NCI-H1436 (cell line): Measurements from ENCODE around the gene ZNF784.

Experiments used
- DNase-seq: peaks from one replicate; lab custom pipeline; 2025; lab: John Stamatoyannopoulos, UW

Gene ZNF784

DNA sequence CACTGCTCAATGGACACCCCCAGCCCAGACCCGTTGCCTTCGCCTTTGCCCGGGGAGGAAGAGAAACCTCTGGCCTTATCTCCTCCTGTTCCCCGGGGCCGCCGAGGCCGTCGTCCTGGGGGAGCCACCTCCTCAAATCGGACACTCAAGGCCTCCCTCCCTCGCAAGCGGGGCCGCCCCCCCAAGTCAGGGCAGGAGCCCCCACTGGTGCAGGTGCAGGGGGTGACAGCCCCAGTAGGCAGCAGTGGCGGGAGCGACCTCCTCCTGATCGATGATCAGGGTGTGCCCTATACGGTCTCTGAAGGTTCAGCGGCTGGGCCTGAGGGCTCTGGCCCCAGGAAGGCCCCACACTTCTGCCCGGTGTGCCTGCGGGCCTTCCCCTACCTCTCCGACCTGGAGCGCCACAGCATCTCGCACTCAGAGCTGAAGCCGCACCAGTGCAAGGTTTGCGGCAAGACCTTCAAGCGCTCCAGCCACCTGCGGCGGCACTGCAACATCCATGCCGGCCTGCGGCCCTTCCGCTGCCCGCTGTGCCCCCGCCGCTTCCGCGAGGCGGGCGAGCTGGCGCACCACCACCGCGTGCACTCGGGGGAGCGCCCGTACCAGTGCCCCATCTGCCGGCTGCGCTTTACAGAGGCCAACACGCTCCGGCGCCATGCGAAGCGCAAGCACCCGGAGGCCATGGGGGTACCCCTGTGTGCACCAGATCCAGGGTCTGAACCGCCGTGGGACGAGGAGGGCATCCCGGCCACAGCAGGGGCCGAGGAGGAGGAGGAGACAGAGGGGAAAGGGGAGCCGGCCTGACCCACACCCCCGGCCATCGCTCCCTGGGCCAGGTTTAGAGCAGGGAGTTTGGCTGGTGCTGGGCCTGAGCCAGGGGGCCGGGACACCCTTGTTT lies 22.0 kb downstream of the ZNF784 start:
- DNase-seq: no peak

GRCh38 chr19:55601084-55601483 lies 23.3 kb downstream of the ZNF784 start:
- DNase-seq: no peak

GRCh38 chr19:55600662-55601028 lies 23.7 kb downstream of the ZNF784 start:
- no peak for DNase-seq

GRCh38 chr19:55599842-55600661 lies 24.3 kb downstream of the ZNF784 start, which contains the start of gene ZNF524:
Gene ZNF524 (plus strand): TSS chr19:55600288. CDS start chr19:55602113, 1,825 bp downstream.
- DNase-seq: peak; percentile 98

DNA sequence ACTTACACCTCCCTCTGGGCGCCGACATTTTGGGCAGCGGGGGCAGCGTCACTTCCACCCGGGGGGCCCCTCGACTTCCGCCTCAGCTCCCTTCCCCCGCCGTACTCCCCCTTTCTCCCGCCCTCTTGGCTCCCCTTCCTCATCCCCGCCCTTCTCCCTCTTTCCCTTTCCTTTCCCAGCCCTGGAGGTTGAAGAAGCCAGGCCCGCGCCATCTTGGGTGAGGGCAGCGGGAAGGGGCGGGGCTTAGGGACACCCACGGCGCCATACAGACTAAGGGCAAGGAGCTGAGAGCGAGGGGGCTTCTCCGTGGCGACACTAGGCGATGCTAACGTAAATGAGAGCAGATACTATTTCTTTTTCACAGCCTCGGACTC lies 24.9 kb downstream of the ZNF784 start, which contains the start of gene FIZ1:
TSS of gene FIZ1 (minus strand) at position 50 of the 374 bp plus-strand sequence. CDS start 1,652 bp downstream, outside the sequence.
- DNase-seq: peak; percentile 100

DNA sequence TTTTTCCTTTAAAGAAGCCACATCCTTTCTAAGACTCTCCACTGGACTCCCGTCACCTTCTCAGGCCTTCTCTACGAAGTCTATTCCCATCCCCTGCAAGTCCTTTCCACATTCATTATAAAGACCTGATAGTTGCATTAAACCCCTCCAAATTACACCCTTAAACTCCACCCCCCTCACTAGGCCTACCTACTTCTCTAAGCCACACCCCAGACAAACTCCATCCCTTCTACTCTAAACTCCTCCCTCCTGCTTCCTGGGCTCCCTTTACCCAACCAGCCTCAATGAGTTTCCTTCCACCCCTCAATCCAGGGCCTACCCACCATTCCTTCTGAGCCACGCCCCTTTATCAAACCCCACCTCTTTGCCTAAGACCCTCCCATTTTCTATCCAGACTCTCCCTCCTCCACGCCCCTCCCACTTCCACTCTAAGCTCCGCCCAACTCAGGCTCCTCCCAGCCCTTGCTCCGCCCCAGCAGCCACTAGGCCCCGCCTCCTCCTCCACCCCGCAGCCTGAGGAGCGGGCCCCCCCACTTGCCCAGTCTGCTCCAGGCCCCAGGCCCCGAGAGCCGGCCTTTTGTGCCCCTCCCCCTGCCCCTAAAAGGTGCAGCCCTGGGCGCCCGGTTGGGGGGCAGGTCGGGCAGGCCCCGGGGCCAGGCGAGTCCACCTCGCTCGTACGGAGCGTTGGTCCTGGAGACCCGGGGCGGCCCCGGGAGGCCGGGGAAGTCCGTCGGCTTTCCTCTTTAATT lies 25.5 kb downstream of the ZNF784 start:
- peak; percentile 99 for DNase-seq

DNA sequence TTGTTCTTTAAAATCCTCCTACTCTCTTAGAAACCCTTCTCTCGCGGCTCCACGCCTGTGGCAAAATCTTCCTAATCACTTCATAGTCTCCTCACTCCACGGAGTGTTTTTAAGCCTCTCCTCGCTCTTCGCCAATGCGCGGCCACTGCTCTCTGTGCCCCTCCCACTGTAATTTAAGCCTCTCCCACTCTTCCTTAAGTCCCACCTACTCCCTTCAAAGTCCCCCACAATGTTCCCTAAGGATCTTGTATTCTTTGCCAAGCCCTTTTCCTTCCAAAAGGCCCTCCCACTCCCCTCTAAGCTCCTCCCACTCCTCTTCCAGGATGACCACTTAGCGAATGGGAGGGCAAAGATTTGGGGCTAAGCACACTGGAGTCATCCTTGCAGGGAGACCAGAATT lies 26.3 kb downstream of the ZNF784 start:
- DNase-seq: no peak

- DNase-seq: no peak
Observed at GRCh38 chr19:55597501-55597921, 26.9 kb downstream of the ZNF784 start.

DNA sequence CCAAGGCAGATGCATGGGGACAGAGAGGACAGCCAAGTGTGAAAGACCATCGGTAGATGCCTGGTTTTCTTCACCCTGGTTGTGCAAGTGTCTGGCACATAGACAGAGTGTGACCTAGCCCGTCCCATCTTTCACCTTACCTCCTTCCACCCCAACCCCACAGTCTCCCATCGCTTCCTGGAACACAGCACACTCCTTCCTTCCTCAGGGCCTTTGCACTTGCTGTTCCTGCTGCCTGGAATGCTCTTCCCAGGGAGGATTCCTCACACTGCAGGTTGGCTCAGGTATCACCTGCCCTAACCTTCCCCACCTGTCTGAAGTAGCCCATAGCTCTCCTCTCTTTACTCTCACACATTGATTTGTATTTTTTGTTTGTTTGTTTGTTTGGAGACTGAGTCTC lies 28.1 kb downstream of the ZNF784 start:
- no peak for DNase-seq

DNA sequence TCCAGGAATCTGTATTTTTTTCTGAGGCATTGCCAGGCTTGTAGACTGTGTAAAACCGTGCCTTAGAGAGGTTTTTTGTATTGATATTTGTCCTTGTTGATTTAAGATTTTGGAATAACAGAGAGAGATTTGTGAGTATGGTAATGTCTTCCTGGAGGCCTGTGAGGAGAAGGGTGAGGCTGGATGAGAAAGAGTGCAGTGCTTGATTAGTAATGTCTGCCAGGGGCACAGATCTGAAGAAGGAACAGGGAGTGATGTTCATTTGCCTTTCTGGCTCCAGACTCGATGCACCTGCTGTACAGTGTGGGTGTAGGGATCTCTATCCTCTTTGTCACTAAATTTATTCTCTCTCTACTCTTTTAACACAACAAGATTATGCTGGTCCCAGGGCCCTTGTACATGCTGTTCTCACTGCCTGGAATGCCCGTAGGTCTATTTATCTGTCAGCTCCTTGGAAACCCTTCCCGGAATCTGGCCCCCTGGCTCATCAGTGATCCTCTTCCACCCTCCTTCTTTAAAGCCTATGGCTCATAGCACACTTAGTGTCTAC lies 29.3 kb downstream of the ZNF784 start:
- DNase-seq: no peak

DNA sequence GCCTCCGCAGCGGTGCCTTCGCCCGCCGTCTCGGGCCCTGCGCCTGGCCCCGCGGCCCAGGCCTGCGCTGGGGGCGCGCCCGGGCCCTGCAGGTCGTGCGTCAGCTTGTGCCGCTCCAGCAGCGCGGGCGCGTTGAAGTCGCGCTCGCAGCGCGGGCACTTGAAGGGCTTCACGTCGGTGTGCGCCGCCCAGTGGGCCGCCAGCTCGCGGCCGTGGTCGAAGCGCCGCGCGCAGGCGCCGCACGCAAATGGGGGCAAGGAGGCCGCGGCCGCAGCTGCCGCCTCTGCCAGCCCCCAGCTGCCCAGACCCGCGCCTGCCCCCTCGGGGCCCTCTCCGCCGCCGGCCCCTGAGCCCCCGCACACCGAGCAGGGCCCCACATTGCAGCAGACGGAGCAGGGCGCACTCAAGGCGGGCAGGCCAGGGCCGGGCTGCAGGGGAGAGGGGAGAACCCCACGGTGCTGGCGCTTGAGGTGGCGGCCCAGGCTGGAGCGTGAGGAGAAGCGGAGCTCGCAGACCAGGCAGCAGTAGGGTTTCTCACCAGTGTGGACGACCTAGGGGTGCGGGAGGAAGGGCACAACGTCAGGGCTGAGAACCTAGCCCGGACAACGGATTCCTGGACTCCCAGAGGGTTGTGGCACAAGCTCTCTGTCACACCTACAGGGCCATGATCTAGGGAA lies 31.1 kb downstream of the ZNF784 start:
- no peak for DNase-seq

DNA sequence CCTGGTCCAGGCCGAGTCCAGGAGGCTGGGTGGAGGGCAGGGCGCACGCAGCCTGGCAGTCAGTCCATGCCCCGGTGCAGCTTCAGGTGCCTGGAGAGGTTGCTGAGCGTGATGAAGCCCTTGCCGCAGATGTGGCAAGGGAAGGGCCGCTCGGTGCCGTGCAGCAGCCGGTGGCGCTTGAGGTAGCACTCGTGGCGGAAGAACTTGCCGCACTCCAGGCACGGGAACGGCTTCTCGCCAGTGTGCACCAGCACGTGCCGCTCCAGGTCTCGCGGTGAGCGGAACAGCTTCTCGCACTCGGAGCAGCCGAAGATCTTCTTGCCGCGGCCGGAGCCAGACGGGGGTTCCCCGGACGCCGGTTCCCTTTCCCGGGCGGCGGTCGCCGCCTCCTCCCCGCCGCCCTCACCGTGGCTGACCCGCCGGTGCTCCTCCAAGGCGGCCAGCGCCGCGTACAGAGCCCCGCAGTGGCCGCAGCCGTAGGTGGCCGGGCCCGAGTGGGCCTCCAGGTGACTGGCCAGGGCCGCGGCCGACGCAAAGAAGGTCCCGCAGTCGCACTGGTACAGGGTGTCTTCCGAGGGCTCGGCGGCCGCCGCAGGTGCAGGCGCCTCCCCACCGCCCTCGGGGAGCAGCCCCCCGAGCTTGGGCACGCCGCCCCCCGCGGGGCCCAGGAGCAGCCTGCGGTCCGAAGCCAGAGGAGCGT lies 31.8 kb downstream of the ZNF784 start:
- DNase-seq: no peak

- no peak for DNase-seq
Observed at GRCh38 chr19:55591555-55591954, 32.8 kb downstream of the ZNF784 start.

- peak; percentile 67 for DNase-seq
Observed at GRCh38 chr19:55590617-55591016, 33.7 kb downstream of the ZNF784 start.

DNA sequence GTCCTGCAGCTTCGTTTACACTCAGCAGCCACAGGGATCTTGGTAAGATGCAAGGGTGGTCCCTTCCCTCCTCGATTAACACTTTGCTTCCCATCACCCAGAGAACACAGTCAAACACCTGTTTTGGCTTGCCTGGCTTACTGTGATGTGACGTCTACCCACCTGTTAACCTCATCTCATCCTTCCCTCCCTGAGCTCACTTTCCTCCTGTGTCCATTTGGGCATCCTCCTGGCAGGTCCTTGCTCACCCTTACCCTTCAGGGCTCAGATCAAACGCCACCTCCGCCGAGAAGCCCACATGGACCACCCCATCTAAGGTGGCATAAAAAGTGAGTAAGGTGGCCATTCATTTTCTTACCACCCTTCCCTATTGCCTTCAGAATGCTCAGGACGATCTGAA lies 34.3 kb downstream of the ZNF784 start:
- DNase-seq: no peak

GRCh38 chr19:55588738-55589137 lies 35.6 kb downstream of the ZNF784 start:
- no peak for DNase-seq

DNA sequence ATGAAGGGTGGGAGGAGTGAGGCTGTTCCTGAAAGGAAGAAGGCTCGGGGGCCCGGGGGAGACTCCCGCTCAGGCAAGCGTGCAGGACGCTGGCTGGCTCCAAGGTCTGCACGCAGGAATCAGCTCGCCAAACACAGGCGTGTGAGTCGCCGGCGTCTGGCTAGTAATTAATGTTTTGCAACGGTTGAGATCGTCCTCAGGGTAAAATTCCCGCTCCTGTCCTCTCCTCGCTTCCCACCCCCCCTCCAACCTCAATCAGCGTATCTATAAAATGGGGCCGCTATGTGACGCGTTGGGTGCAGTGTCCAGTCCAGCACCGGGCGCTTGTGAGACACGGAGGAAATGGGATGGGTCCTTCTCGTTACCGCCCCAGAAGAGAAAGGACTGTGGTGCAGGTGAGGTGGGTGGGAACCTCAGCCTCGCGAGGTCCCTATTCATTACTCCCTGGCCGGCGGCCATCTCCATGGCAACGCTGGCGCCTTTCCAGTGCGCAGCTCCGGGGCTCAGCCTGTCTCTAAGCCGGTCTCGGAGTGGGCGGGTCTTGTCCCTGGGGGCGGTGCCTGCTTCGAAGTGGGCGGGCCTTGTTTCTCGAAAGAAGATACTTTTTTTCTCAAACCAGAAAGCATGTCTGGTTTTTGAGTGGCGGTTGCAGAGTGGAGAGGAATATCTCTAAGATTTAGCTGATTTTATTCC lies 37.2 kb downstream of the ZNF784 start:
- DNase-seq: peak; percentile 99

GRCh38 chr19:55585658-55586339 lies 38.6 kb downstream of the ZNF784 start:
- DNase-seq: peak; percentile 99

DNA sequence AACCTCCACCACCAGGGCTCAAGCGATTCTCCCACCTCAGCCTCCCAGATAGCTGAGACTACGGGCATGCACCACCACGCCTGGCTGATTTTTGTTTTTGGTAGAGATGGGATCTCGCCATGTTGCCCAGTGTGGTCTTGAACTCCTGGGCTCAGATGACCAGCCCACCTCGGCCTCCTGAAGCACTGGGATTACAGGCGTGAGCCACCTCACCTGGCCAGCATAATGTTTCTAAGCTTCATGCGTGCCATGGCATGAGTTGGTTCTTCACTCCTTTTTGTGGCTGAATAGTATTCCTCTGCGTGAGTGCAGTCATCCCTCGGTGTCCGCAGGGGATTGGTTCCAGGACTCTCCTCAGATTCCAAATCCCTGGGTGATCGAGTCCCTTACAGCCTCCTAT lies 39.5 kb downstream of the ZNF784 start:
- DNase-seq: no peak
